RCC 7860 (cell line): Measurements from ENCODE around the gene PZP.
"Not testable (repeated sequence)": the region's sequence is repeated elsewhere in the genome, so short reads cannot be mapped to it uniquely, and the experiment has no call there.

Experiments used
- DNase-seq: peaks from one replicate; pipeline ENCODE4 v3.0.0-alpha.2; 2015; ENCODE audit warnings: low spot score
- FAIRE-seq: peaks from 2 replicates; lab custom pipeline; 2012; peaks lifted over from hg19 to GRCh38; lab: Jason Lieb, UNC

PZP gene

DNA sequence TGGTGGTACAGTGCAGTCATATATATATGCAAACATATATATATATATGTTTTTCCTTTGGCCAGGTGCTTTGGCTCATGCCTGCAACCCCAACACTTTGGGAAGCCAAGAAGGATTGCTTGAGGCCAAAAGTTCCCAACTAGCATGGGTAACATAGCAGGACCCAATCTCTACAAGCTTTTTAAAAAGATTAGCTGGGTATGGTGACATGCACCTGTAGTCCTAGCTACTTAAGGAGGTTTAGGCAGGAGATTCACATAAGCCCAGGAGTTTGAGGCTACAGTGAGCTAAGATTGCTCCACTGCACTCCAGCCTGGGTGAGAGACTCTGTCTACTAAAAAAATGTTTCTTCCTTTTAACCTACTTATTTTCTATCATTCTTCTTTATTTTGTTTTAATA lies 10.2 kb downstream of the PZP start:
- FAIRE-seq (no peak), DNase-seq (no peak)

DNA sequence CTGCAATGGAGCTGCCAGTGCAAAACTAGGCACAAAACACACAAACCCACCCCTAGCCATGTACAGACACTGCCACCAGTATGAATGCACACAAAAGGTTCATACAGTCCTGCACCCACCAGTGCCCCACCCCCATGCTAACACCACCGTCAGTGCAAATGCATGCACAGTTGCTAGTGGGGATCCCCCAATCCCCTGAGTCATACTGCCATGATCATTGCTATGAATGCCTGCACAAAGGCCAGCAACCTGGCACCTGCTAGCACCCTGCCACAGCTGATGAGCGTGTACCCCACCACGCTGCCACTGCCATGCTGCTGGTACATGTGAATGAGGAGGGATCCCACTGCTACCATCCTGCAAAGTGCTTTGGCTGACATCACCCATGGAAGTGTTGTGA lies 23.9 kb downstream of the PZP start:
- DNase-seq = no peak
- FAIRE-seq = no peak

DNA sequence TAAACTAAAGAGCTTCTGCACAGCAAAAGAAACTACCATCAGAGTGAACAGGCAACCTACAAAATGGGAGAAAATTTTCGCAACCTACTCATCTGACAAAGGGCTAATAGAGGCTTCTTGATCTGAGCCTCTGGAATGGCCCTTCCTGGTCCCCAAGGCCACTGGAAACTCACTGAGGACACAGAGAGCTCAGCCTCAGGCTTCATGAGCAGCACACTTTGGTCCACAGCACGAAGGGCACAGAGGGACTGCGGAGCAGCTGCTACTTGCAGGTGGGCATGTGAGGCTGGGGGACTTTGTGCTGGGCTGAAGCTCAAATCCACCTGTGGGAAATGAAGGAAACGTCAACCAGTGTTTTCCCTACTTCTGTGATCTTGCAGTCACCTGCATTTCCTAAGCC lies 27.4 kb downstream of the PZP start:
- DNase-seq = no peak
- FAIRE-seq = no peak

DNA sequence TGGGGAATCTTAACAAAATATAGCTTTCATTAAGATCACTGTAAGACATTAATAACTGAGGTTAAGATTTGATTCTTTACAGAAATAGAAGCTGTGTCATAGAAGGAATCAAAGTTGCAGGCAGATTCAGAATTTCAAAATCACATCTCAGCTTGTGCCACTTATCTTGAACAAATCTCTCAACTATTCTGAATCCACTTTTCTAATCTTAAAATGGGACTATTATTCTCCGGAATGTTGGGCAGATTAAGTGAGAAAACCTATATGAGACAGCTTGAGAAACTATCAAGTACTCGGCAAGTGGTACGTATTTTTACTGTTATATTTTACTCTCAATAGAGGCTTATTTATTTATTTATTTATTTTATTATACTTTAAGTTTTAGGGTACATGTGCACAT lies 28.4 kb downstream of the PZP start:
- FAIRE-seq (no peak), DNase-seq (no peak)

DNA sequence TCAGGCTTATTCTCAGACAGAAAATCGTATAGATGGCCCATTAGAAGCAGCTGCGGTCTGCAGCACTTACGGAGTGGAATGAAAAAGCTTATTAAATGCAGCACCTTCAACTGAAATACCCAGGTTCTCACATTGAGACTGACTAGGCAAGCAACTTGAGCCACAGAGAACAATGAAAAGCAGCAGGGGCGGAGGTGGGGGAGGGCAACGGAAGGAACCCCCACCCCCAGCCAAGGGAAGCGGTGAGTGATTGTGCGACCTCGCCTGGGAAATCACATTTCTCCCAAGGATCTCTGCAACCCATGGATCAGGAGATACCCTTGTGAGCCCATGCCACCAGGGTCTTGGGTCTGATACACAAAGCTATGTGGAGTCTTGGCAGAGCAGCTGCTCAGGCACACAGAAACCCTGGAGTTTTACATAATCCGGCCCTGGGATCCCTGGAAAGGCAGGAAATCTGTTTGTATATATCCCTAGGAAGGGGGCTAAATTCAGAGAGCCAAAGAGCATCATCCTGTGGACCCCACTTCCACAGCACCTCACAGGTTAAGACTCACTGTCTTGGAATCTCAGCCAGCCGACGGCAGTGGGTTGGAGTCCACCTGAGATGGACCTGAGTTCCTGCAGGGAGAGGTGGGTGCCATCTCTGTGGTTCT lies 38.1 kb downstream of the PZP start:
- FAIRE-seq (no peak), DNase-seq (no peak)

DNA sequence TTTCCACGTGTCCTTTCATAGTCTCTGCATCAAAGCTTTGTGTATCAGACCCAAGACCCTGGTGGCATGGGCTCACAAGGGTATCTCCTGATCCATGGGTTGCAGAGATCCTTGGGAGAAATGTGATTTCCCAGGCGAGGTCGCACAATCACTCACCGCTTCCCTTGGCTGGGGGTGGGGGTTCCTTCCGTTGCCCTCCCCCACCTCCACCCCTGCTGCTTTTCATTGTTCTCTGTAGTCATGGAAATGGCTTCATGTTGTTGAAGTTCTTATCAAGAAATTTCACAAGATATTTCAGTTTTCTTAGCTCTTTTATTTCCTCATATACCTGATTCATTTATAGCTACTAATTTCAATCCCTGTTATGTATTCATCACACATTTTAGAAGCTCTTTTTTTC lies 40.9 kb downstream of the PZP start:
- FAIRE-seq = not testable (repeated sequence)

DNA sequence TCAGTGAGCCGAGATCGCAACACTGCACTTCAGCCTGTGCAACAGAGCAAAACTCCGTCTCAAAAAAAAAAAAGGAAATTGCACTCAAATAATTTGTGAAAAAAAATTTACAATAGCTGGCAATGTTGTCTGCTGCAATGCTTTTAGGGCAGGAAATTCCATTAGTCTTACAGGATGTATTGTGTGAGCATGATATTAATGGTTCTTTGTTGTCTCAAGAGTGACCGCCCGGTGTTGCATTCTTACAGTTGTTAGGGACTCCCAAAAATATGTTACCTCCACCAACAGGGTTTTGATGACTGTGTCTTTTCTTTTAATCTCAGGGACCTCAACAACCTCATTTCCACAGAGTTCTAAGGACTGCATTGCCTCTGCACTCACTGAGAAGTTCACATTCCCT lies 44.8 kb downstream of the PZP start:
- no peak for FAIRE-seq
- DNase-seq = no peak

More for the DNA sequence above, 40.9 kb downstream of the PZP start:
- not testable (repeated sequence) for DNase-seq

DNA sequence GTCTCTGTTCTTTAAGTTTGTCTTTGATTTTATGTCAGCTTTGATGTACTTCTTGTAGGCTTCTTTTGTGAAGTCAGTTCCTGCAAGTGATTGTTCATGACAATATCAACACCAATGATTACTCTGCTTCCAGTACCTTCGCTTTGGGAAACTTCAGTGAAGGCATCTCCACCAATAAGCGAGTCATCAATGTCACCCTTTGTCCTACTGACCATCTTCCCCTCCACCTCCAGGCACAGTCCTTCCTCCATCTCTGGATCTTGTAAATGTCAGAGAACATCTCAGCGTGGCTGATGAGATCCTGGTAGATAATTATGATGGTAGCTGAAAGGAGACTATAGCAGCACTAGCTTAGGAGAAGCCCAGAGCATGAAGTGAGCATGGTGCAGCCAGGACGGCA lies 52.1 kb downstream of the PZP start:
- FAIRE-seq = no peak
- no peak for DNase-seq

DNA sequence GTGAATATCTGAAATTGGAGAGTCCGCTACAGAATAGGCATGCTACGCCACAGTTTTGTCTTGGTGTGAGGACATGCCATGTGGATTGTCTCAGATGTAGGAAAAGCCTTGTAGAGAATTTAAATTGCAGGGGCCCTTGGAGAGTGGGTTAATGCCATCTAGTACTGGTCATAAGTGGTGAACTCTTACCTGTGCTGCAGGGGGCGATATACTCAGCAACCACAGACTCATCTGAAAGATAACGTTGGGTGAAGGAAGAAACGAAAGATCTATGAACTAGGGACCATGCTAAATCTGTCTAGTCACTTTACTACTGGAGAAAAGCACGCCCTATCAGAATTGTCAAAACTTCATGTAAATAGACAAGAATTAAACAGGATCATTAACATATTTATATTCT lies 58.8 kb downstream of the PZP start:
- no peak for FAIRE-seq
- no peak for DNase-seq

DNA sequence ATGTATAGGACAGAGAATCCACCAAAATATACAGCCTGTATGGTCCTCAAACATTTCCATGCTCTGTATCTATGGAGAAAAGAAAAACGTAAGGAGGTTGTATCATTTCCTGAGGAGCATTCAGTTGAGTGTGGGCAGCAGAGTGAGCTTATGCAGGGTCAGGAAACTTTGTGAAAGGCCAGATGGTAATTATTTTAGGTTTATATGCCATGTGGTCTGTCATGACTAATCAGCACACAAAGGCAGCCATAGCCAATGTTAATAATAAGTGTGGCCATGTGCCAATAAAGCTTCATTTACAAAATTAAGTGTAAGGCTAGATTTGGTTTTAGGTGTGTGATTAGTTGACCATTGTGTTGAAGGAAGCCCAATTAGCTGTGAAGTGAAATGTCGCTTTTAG lies 59.3 kb downstream of the PZP start:
- FAIRE-seq (no peak), DNase-seq (no peak)

DNA sequence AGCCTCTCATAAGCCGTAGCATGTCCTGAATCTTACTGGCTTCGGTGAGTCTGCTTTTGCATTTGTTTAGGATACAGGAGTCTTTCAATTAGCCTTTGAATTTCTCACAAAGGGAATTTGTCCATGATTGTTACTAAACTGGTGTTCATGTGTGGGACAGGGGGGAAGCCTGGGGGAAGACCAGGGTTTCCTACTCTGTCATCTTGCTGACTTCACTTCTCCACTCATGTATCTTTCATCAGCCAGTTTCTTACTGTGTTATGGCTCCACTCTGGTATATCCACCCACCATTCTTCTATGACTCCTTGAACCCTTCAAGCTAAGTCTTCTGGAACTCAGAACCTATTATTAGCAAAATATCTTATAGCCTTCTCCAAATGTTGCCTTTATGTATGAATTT lies 60.7 kb downstream of the PZP start:
- DNase-seq (no peak), FAIRE-seq (no peak)

DNA sequence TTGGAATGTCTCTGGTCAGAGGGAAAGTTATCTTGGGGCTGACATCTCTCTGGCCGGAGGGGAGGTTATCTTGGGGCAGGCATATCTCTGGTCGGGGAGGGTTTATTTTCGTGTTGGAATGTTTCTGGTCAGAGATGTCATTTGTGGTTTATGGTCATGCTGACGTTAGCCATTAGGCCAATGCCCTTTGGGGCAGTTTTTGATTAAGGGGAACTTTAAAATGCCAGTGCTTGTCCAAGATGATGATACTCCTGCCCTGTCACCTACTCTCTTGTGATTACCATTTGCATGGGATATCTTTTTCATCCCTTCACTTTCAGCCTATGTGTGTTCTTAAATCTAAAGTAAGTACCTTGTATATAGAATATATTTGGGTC lies 63.5 kb downstream of the PZP start:
- DNase-seq (no peak), FAIRE-seq (no peak)

DNA sequence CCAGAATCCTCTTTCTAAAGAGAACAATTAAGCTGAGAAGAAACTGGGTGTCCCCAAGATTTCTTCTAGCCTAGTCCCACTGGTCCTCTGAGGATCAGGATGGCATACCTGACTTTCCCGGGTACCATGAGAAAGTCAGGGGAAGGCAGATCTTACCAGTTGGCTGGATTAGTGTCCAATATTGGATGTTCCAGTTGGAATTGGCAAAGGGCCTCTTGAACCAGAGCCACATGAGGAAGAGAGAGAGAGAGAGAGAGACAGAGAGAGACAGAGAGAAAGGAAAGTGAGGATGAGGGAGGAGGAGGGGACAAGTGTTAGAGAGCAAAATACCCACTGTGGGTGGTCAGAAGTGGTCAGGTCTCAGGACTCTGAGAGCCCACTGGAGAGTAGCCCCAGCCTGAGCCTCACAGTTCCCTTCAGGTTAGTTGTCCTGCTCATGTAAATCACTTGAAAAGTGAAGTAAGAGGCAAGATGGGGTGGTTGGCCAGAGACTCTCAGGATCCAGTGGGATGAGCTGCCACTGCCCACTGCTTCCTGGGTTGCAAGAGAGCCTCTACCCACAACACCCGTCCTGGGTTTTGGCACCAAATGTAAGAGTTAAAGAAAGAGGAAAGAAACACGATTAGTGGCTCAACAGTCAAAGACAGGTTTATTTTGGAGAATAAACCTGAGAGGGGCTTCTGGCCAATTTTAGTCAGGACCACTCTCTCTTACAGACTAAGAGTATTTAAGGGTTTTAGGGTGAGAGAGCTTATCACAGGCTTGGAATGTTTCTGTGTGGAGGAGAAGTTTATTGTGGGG lies 64.1 kb downstream of the PZP start:
- DNase-seq (no peak), FAIRE-seq (no peak)

DNA sequence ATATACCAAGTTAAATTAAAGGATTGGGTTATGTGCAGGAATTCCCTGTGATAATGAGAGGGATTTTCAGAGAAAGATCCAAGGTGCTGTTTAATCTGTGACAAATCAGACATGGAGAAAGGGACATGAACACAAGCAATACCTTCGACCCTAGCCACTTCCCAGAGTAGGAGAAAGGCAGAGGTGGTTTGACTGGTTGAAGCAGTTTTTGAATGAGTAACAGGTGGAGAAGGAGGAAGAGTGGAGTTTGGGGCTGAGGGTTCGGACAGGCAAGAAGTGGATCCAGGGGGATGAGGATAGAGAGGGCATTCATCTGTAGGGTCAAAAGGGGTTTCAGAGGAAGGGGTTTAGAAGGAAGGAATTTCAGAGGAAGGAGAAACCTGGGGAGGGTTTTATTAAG lies 65.1 kb downstream of the PZP start:
- DNase-seq = no peak
- no peak for FAIRE-seq

DNA sequence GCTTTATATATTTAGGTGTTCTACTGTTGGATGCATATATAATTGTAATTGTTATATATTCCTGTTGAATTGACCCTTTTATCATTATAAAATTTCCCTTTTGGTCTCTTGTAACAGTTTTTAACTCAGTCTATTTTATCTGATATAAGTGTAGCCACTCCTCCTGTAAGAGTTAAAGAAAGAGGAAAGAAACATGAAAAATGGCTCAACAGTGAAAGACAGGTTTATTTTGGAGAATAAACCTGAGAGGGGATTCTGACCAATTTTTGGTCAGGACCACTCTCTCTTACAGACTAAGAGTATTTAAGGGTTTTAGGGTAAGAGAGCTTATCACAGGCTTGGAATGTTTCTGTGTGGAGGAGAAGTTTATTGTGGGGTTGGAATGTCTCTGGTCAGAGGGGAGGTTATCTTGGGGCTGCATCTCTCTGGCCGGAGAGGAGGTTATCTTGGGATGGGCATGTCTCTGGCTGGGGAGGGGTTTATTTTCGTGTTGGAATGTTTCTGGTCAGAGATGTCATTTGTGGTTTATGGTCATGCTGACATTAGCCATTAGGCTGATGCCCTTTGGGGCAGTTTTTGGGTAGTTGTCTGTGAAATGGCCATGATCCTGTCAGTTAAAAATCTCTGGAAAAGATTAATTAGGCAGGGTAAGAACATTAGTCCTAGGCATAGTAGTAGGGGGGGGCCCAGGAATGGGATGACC lies 68.5 kb downstream of the PZP start:
- not testable (repeated sequence) for FAIRE-seq

DNA sequence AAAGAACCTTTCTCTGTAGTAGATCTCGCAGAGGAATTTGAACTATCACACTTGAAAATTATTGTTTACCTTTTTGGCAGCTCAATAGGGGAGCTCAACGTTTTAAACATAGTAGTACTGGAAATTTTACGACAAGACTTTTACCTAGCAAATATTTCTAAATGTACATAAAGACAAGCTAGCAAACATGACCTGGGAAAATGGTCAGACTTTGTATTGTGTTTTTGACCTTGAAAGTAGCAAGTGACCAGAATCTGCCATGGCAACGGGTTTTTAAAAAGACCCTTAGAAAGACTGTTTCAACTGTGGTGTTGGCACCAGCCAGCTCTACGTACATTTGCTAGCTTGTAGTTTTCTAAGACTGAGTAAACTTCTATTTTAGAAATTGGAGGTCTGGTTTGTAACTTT lies 72.3 kb downstream of the PZP start:
- DNase-seq (no peak), FAIRE-seq (no peak)

More for the DNA sequence above, 68.5 kb downstream of the PZP start:
- not testable (repeated sequence) for DNase-seq

DNA sequence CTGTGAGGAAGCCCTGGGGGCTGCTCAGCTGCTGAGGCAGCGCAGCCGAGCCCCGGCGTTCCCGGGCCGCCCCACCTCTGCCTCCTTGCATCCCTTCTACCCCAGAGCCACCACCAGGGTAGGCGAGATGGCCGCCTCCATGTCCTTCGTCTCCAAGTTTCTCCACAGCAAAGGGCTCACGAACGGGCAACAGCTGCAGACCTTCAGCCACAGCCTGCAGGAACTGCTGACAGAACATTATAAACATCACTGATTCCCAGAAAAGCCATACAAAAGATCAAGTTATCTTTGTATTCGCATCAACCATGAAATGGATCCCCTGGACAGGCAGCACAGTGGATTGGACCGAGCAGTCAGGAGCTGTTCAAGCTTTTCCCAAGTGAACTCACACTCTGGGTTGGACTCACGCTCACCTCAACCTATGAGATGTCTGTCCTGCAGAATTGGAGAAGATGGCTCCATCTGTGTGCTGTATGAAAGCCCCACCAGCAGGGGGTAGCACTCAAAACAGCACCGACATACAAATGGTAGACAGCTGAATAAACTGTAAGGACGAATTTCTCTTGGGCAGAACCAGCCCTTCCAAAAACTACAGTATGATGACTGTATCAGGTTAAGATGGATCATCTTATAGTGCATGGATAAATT lies 73.1 kb downstream of the PZP start:
- FAIRE-seq = no peak

DNA sequence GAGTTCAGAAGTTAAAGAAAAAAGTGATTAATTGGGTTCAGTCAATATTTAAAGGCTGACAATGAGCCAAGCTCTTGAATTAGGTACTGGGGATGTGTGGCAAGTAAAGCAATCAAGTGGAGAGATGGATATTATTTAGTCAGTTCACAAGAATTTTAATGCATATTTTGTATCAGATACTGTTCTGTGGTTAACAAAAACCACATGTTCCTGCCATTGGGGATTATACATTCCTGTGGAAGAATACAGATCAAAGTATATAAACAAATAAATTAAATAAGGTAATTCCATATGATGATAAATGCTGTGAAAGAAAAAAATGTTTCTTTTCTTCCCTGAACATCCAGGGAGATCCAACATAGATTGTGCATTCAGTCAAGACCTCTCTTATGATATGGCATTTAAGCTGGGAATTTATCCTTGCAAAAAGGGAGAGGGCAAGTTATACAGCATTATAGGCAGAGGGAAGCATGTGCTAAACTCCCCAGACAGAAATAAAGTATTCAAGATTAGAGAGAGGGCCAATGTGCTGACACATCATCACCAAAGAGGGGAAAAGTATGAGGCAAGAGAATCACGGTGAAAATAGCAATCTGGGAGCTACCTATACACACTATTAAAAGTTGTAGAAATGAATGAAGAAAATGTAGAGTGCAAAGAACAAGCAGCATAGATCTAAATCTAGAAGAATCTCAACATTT lies 74.8 kb downstream of the PZP start:
- FAIRE-seq (no peak), DNase-seq (no peak)

More for the DNA sequence above, 73.1 kb downstream of the PZP start:
- DNase-seq = no peak

DNA sequence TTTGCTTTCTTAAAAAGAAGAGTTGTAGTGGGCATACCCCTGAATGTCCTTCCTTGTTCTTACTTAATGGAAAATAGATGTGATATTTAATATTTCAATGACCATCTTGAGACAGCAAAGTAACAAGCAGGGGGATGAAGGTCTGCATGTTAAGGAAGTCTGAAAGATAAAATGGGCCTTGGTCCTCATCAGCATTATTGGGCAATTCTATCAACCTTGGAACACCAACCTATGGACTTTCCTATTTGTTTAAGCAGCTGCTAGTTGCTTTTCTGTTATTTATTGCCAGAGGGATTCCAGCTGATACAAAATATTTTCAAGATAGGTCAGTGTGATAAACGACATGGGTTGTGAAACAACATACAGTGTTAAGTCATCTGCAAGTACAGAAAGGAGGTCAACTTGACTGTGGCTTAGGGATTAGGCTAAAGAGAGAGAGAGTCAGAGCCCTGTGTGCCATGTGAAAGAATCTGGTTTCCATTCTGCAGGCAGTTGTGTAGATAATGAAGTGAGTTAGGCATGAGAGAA lies 76.1 kb downstream of the PZP start:
- no peak for DNase-seq
- FAIRE-seq = no peak

DNA sequence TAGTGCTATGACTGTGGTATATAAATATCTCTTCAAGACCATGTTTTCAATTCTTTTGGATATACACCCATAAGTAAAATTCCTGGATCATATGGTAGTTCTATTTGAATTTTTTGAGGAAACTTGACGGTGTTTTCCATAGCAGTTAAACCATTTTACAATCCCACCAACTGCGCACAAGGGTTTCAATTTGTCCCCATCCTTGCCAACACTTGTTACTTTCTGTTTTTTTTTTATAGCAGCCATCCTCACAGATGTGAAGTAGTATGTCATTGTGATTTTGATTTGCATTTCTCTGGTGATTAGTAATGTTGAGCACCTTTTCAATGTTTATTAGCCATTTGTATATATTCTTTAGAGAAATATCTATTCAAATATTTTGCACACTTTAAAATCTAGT lies 78.0 kb downstream of the PZP start:
- FAIRE-seq (no peak), DNase-seq (no peak)
